GM21423 (cell line): ENCODE measurements around the gene HPN.
"Not testable (repeated sequence)": the region's sequence is repeated elsewhere in the genome, so short reads cannot be mapped to it uniquely, and the experiment has no call there.

Experiments used
- ATAC-seq: cut with Tn5 transposase; IDR thresholded peaks from one replicate; pipeline ENCODE4 v1.9.1; 2021; ENCODE audit warnings: mild to moderate bottlenecking, moderate library complexity; ENCODE audit not compliant: unreplicated experiment

HPN gene

GRCh38 chr19:35008891-35009341, 32.6 kb upstream of the HPN start:
- ATAC-seq: no peak

- ATAC-seq: no peak
Measured at GRCh38 chr19:35009424-35010415, 31.8 kb upstream of the HPN start.

DNA sequence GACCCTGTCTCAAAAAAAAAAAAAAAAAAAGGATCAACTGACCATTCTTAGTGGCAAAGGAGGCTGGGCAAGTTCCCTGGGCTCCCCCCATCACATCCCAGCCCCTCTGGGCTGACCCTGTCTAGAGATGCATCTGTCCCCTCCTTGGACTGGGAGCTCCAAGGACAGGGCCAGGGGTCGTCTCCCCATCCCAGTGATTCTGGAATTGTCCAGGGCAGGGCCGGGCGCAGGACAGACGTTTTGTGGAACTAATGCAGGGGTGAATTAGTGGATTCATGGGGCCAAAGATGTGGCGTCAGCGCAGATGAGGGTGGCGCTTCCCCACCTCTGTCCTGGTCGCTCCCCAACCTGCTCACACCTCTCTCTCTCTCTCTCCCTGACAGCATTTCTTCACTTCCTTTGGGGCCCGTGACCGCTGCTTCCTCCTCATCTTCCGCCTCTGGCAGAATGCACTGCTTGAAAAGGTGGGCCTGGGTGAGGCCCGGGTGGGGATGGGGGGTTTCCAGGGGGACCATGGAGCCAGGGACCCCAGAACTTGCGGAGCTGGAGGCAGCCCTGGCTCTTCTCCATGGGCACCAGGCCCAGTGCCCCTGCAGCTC, 30.3 kb upstream of the HPN start:
- no peak for ATAC-seq

GRCh38 chr19:35011737-35012682, 29.5 kb upstream of the HPN start:
- no peak for ATAC-seq

DNA sequence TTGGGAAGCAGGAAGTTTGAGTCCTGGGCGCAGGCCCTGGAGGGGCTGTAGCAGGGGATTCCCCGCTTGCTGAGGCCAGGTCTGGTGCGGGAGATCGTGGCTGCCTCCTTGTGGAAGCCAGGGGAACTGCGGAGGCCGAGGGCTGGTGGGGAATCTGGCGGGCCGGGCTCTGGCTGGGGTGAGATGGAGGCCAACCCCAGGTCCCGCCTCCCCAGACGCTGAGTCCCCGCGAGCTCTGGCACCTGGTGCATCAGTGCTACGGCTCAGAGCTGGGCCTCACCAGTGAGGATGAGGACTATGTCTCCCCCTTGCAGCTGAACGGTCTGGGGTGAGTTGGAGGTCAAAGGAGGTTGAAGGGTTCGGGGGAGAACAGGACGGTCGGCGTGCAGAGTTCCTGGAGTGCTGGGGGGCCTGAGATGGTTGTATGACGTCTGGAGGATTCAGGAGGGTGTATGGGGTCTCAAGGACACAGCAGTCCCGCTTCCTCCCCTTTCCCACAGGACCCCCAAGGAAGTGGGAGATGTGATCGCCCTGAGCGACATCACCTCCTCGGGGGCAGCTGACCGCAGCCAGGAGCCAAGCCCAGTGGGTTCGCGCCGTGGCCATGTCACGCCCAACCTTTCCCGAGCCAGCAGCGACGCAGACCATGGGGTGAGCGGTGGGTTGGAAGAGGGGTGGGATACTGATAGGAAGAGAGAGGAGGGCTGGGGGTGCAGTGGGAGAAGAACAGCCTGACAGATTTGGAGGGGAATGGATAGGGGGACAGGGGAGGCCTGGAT, 28.3 kb upstream of the HPN start:
- ATAC-seq: no peak

GRCh38 chr19:35013820-35014754, 27.4 kb upstream of the HPN start:
- ATAC-seq: no peak

DNA sequence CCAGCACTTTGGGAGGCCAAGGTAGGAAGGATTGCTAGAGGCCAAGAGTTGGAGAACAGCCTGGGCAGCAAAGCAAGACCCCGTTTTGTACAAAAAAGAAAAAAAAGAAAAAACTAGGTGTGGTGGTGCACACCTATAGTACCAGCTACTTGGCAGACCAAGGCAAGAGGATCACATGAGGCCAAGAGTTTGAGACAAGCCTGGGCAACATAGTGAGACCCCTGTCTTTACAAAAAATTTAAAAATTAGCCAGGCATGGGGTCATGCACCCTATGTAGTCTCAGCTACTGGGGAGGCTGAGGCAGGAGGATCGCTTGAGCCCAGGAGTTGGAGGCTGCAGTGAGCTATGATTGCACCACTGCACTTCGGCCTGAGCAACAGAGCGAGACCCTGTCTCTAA, 26.7 kb upstream of the HPN start:
- not testable (repeated sequence) for ATAC-seq

- no peak for ATAC-seq
Measured at GRCh38 chr19:35015270-35015953, 26.1 kb upstream of the HPN start.

GRCh38 chr19:35015954-35016351, 25.6 kb upstream of the HPN start:
- no peak for ATAC-seq

DNA sequence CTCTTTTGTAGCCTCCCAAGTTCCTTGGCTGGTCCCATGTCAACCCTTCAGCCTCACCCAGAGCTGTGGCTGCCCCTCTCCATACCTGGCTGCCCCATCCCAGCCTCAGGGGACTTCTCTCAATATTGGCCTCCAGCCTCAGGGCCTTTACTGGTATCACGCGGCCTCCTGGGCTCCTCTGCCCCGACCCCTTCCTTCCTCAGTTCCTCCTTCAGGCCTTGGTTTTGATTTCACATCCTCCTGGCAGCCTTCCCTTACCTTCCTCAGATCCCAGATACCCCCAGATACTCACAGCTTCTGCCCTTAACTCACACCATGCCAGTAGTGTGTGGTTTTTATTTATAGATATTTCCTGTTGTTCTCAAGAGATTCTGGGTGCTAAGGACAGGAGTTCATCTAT, 24.0 kb upstream of the HPN start:
- no peak for ATAC-seq

DNA sequence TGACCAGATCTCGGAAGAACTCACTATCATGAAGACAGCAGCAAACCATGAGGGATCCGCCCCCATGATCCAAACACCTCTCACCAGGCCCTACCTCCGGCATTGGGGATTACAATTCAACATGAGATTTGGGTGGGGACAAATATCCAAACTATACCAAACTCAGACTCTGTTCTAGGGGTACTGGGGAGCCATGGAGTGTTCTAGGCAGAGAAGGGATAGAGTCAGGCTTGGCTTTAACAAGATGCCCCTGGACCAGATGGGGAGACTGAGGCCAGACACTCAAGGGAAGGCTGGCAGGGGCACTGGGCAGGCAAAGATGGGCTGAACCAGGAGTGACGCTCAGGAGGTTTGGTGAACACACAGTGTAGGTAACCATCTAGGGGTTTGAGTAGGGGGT, 23.1 kb upstream of the HPN start:
- no peak for ATAC-seq

DNA sequence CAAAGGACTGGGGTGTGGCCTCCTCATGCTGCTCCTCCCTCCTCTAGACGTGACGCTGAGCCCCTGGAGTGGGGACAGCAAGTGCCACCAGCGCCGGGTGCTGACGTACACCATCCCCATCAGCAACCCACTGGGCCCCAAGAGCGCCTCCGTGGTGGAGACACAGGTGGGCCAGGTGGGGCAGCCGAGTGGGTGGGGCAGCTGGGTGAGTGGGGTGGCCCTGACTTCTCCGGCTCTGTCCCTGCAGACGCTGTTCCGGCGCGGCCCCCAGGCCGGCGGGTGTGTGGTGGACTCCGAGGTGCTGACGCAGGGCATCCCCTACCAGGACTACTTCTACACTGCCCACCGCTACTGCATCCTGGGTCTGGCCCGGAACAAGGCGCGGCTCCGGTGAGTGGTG, 22.4 kb upstream of the HPN start:
- ATAC-seq: no peak

DNA sequence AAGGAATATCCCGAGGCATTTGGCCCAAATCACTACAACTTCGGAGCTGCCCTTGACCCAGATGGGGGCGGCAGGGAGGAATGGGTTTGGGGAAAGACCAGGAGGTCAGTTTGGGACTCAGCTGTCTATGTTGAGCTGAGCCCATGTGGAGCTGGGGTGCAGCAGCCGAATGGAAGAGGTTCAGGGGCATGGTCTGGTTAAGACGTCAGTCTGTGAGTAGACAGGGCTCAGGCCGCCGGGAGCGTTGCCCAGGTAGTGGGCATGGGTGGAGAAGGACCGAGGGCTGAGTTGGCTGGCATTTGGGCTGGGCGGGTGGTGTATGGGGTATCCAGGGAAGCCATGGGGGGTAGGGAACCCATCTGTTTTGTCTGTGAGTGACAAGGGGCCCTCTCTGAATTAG, 20.5 kb upstream of the HPN start:
- ATAC-seq: no peak

- no peak for ATAC-seq
Measured at GRCh38 chr19:35021596-35021995, 19.9 kb upstream of the HPN start.

- no peak for ATAC-seq
Measured at GRCh38 chr19:35022460-35022859, 19.1 kb upstream of the HPN start.

DNA sequence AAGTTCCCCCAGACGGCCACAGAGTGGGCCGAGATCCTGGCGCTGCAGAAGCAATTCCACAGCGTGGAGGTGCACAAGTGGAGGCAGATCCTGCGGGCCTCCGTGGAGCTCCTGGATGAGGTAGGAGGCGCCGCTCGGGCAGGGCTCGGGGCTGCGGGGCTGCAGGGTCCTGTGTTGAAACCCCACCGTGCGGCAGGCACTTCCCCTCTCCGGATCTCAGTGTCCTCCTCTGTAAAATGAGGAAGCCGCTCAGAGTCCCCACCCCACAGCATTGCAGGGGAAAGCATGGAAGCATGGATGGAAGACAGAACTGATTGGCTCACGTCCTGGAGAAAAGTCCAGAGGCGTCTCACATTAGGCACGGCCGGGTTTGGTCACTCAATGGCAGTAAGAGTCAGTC, 18.1 kb upstream of the HPN start:
- ATAC-seq: no peak

- ATAC-seq: no peak
Measured at GRCh38 chr19:35024095-35024494, 17.4 kb upstream of the HPN start.

DNA sequence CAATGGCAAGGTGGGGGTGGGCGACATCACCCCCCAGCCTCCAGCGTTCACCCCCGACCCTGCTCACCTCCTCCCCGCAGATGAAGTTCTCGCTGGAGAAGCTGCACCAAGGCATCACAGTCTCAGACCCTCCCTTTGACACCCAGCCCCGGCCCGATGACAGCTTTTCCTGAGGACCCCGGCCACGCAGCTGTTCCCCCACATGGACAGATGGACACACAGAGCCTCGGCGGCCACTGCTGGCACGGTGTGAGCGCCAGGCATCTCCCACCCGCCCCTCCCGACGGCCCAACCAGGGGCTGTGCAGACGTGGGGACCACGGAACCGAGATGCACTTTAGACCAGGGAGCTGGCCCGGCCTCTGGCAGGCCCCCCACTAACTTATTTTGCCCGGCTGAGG, 15.6 kb upstream of the HPN start:
- no peak for ATAC-seq

DNA sequence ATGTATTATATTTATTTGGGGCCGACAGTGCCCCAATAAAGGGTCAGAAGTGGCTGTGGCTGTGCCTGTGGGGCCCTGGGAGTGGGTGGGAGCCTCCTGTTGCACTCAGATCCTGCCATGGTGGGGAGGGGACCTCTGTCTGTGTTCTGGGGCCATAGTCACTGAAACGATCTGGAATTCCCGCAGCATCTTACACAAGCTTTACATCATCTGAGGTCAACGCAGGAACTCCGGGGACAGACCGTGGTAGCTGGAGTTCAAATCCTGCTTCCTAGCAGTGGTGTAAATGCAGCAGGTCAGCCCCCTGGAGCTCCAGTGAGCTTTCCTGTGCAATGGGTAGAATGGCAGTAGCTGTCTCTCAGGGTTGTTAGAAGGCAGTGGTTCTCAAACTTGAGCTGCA, 15.1 kb upstream of the HPN start:
- ATAC-seq: no peak
